ENCODE results near the gene ASB3.

DNA sequence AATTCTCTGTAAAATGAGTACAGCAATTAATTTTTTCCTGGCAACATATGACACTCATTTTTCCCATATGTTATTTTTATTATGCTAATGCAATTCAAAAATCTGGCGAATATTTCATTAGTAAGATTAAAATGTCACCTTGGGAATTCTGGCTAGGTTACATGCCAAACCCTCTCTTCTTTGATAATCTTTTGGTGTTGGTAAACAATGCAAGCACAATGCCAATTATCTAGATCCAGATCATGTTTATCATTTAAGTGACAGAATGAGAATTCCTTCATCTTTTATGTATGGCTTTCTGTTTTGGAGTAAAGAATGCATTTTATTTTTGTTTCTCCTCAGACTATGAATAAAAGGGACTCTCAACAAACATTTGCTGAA is 39.3 kb upstream of the ASB3 start:
- TF ChIP-seq CTCF (IDR thresholded peaks at IDR 0.05; ENCODE audit: low read depth, low read length, poor library complexity, severe bottlenecking) = no peak
- no peak for TF ChIP-seq EZH2phosphoT487 (IDR thresholded peaks at IDR 0.05; ENCODE audit: borderline replicate concordance, low read length)
